Astrocyte (in vitro differentiated cells and primary cell): ENCODE measurements around the gene RANBP10.

ENCODE experiments used
- EZH2 ChIP-seq: IDR thresholded peaks from 2 replicates; pipeline ENCODE4 v1.6.1; 2012; ENCODE audit warnings: mild to moderate bottlenecking, low read length, inconsistent platforms; ENCODE audit not compliant: insufficient read depth
- TF ChIP-seq, protein P1 (sequence below): IDR thresholded peaks from 2 replicates; pipeline ENCODE4 v1.5.1; 2011; ENCODE audit warnings: low read depth, mild to moderate bottlenecking, inconsistent platforms, low read length, moderate library complexity; ENCODE audit not compliant: insufficient read depth

DNA sequence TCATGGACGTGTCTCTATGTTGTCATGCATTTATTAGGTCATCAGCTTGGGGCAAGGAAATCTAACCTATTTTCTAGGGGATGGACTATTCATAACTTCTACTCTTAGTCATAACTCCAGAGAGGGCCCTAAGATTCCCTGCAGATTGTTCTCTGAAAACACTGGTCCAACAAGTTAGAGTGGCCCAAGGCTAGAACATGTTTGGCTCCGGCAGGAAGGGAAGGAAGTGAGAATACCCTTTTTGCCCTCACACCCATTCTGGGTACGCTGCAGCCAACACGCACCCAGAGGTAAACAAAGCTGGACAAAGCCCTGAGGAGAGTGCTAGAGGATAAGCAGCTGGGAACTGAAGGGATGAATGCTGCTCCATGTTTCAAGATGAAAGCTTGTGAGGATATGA lies 129.8 kb downstream of the RANBP10 start:
- TF ChIP-seq, protein P1, sequence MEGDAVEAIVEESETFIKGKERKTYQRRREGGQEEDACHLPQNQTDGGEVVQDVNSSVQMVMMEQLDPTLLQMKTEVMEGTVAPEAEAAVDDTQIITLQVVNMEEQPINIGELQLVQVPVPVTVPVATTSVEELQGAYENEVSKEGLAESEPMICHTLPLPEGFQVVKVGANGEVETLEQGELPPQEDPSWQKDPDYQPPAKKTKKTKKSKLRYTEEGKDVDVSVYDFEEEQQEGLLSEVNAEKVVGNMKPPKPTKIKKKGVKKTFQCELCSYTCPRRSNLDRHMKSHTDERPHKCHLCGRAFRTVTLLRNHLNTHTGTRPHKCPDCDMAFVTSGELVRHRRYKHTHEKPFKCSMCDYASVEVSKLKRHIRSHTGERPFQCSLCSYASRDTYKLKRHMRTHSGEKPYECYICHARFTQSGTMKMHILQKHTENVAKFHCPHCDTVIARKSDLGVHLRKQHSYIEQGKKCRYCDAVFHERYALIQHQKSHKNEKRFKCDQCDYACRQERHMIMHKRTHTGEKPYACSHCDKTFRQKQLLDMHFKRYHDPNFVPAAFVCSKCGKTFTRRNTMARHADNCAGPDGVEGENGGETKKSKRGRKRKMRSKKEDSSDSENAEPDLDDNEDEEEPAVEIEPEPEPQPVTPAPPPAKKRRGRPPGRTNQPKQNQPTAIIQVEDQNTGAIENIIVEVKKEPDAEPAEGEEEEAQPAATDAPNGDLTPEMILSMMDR: no peak
- TF ChIP-seq EZH2: no peak
